Right atrium auricular region (tissue), 2 donors: ENCODE measurements around the gene FKBP1C. TPM values are rescaled to one million over a fixed set of nuclear protein-coding genes. Genes with fewer than 3 reads are reported as not detected.
"Not testable (repeated sequence)": the region's sequence is repeated elsewhere in the genome, so short reads cannot be mapped to it uniquely, and the experiment has no call there.

Experiments used
- DNase-seq: peaks from one replicate; pipeline ENCODE4 v3.0.0-alpha.2; 2019; ENCODE audit warnings: low spot score
- H3K27ac ChIP-seq, 2 donors: fragments of 200-600 bp; sonication (generic); 1 replicate in 1 of 2; 2 replicates in 1 of 2; pipeline ENCODE4 v1.5.1; 2016 to 2019
- H3K27me3 ChIP-seq, 2 donors: fragments of 200-600 bp; sonication (generic); one replicate each; pipeline versions ENCODE4 v1.5.1 to v1.6.0; 2017 to 2019
- H3K36me3 ChIP-seq: fragments of 200-600 bp; sonication (generic); one replicate; pipeline ENCODE4 v1.5.1; 2016
- H3K4me1 ChIP-seq, 2 donors: fragments of 200-600 bp; sonication (generic); one replicate each; pipeline versions ENCODE4 v1.5.1 to v1.6.0; 2017 to 2019
- H3K4me3 ChIP-seq, 2 donors: fragments of 200-600 bp; sonication (generic); 1 replicate in 1 of 2; 2 replicates in 1 of 2; pipeline ENCODE4 v1.5.1; 2017 to 2019; ENCODE audit warnings: mild to moderate bottlenecking in 1 of 2, moderate library complexity in 1 of 2
- H3K9me3 ChIP-seq, 2 donors: fragments of 200-600 bp; sonication (generic); one replicate each; pipeline ENCODE4 v1.5.1; 2019
- total RNA-seq, 2 donors: library from RNA; depleted of rRNA; stranded (reverse); fragments of >200 nt; gene quantifications; one replicate each; pipeline ENCODE4 v1.1.0, GENCODE V29; 2016
- TF ChIP-seq, protein P1 (sequence below), 2 donors: fragments of 200-600 bp; sonication (generic); IDR thresholded peaks; one replicate each; pipeline ENCODE4 v1.5.1; 2019; ENCODE audit warnings: antibody characterized with exemption in 2 of 2

Gene FKBP1C
- total RNA-seq, 2 donors from 2014 or later, result 0.35 TPM; not detected in 1

GRCh38 chr6:63193324-63193723, 17.9 kb upstream of the FKBP1C start:
- no peaks in the 10 kb centered on the region for H3K36me3 ChIP-seq
- no peak overlapping the region for H3K4me3 ChIP-seq
- H3K4me1 ChIP-seq, result no peaks in the 10 kb centered on the region
- H3K27ac ChIP-seq, result no peak overlapping the region
- H3K27me3 ChIP-seq, result no peaks in the 10 kb centered on the region
- no peak for DNase-seq
- TF ChIP-seq, protein P1, sequence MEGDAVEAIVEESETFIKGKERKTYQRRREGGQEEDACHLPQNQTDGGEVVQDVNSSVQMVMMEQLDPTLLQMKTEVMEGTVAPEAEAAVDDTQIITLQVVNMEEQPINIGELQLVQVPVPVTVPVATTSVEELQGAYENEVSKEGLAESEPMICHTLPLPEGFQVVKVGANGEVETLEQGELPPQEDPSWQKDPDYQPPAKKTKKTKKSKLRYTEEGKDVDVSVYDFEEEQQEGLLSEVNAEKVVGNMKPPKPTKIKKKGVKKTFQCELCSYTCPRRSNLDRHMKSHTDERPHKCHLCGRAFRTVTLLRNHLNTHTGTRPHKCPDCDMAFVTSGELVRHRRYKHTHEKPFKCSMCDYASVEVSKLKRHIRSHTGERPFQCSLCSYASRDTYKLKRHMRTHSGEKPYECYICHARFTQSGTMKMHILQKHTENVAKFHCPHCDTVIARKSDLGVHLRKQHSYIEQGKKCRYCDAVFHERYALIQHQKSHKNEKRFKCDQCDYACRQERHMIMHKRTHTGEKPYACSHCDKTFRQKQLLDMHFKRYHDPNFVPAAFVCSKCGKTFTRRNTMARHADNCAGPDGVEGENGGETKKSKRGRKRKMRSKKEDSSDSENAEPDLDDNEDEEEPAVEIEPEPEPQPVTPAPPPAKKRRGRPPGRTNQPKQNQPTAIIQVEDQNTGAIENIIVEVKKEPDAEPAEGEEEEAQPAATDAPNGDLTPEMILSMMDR (IDR thresholded peaks at IDR 0.05), result no peak
- H3K9me3 ChIP-seq, result no peaks in the 10 kb centered on the region

- H3K27me3 ChIP-seq, result no peaks in the 10 kb centered on the region
- no peak overlapping the region for H3K27ac ChIP-seq
- no peaks in the 10 kb centered on the region for H3K4me1 ChIP-seq
- TF ChIP-seq, protein P1 (IDR thresholded peaks at IDR 0.05), result no peak
- DNase-seq, result no peak
- H3K9me3 ChIP-seq, result no peaks in the 10 kb centered on the region
- H3K36me3 ChIP-seq, result no peaks in the 10 kb centered on the region
- H3K4me3 ChIP-seq, result no peak overlapping the region
Measured at GRCh38 chr6:63197741-63198140, 13.5 kb upstream of the FKBP1C start.

DNA sequence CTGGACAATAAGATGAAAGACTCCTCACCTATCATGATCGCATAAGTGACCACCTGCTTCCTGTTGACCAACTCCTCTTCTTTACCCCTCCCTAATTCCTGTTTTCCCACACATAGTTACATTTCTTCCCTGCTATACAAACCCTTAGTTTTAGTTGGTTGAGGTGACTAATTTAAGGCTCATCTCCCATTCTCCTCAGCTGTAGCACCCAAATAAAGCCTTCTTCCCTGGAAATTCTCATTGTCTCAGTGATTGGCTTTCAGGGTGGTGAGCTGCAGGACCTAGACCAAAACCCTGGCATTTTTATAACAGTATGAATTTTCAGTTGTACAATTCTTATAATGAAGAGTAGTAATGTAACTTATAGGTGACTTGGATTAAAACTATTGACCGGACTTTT, 2.1 kb downstream of the FKBP1C start:
- DNase-seq, result no peak
- no peaks in the 10 kb centered on the region for H3K9me3 ChIP-seq
- TF ChIP-seq, protein P1 (IDR thresholded peaks at IDR 0.05), result no peak
- no peaks in the 10 kb centered on the region for H3K4me1 ChIP-seq
- H3K4me3 ChIP-seq, result no peak overlapping the region
- H3K36me3 ChIP-seq, result no peaks in the 10 kb centered on the region
- no peak overlapping the region for H3K27ac ChIP-seq
- no peaks in the 10 kb centered on the region for H3K27me3 ChIP-seq

DNA sequence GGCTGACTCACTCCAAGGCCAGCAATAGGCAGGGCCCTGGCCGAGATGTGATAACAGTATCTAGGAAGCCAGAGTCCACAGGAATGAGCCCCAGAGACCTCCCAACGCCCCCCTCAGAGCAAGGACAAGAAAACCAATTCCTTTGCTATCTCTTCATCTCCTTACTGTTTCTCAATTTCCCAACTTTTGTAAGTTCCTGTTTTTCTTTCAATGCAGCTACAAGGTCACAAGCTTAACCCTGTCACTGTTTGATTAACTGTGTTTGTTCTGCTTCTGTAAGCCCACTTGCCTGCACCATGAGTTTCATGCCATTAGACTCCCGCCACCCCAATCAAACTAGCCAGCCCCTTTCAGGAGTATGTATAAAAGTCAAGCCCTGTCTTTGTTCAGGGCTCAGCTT, 3.5 kb downstream of the FKBP1C start:
- Histone ChIP-seq H3K4me3 (no peak overlapping the region), H3K4me1 (no peaks in the 10 kb centered on the region), H3K36me3 (no peaks in the 10 kb centered on the region), H3K9me3 (no peaks in the 10 kb centered on the region), H3K27me3 (no peaks in the 10 kb centered on the region), H3K27ac (no peak overlapping the region)
- no peak for DNase-seq
- TF ChIP-seq, protein P1 (IDR thresholded peaks at IDR 0.05), result no peak

- TF ChIP-seq, protein P1 (IDR thresholded peaks at IDR 0.05), result no peak
- Histone ChIP-seq H3K36me3 (no peaks in the 10 kb centered on the region), H3K27ac (no peak overlapping the region), H3K4me1 (no peaks in the 10 kb centered on the region), H3K9me3 (no peaks in the 10 kb centered on the region), H3K27me3 (no peaks in the 10 kb centered on the region), H3K4me3 (no peak overlapping the region)
- no peak for DNase-seq
Measured at GRCh38 chr6:63224179-63224578, 12.9 kb downstream of the FKBP1C start.

GRCh38 chr6:63225987-63226386, 14.7 kb downstream of the FKBP1C start:
- H3K36me3 ChIP-seq, H3K4me3 ChIP-seq, H3K9me3 ChIP-seq, H3K27ac ChIP-seq, H3K27me3 ChIP-seq, H3K4me1 ChIP-seq, DNase-seq: not testable (repeated sequence)

GRCh38 chr6:63227928-63228894, 16.9 kb downstream of the FKBP1C start:
- H3K27ac ChIP-seq, H3K4me1 ChIP-seq, H3K4me3 ChIP-seq, DNase-seq, H3K27me3 ChIP-seq, H3K9me3 ChIP-seq, H3K36me3 ChIP-seq: not testable (repeated sequence)

- DNase-seq, H3K27ac ChIP-seq, H3K9me3 ChIP-seq, H3K4me3 ChIP-seq, H3K27me3 ChIP-seq, H3K36me3 ChIP-seq, H3K4me1 ChIP-seq: not testable (repeated sequence)
Measured at GRCh38 chr6:63230027-63230426, 18.8 kb downstream of the FKBP1C start.

- H3K36me3 ChIP-seq, H3K4me3 ChIP-seq, H3K27ac ChIP-seq, H3K4me1 ChIP-seq, H3K27me3 ChIP-seq, DNase-seq, H3K9me3 ChIP-seq: not testable (repeated sequence)
Measured at GRCh38 chr6:63230511-63230910, 19.2 kb downstream of the FKBP1C start.
